ENCODE results near the gene INTS15.

GRCh38 chr7:6542368-6542767, 47.5 kb upstream of the INTS15 start:
- TF ChIP-seq POLR2A (IDR thresholded peaks at IDR 0.05; ENCODE audit: low read depth, low read length) = no peak
- TF ChIP-seq POLR2AphosphoS5 (IDR thresholded peaks at IDR 0.05; ENCODE audit: low read depth, low read length) = no peak
- TF ChIP-seq SPI1 (IDR thresholded peaks at IDR 0.05; ENCODE audit: low read depth, low read length) = no peak
- no peak for TF ChIP-seq TAF1 (IDR thresholded peaks at IDR 0.05; ENCODE audit: low read depth, low read length)
